Loucy (cell line): ENCODE results near the gene LRRC58.

ENCODE experiments used
- H2AFZ ChIP-seq: fragments of 200-600 bp; sonication (generic); 2 replicates; pipeline ENCODE4 v1.6.0; 2016; ENCODE audit warnings: antibody characterized with exemption, mild to moderate bottlenecking, low read length, moderate library complexity
- H3F3A ChIP-seq: fragments of 200-600 bp; 2 replicates; pipeline ENCODE4 v1.6.0; 2016; ENCODE audit warnings: antibody characterized with exemption, low read depth, mild to moderate bottlenecking
- H3K27me3 ChIP-seq: fragments of 200-600 bp; sonication (generic); 2 replicates; pipeline ENCODE4 v1.6.1; 2014; ENCODE audit warnings: low read length, mild to moderate bottlenecking; ENCODE audit not compliant: insufficient read depth, poor library complexity, severe bottlenecking
- H3K36me3 ChIP-seq: fragments of 200-600 bp; sonication (generic); 2 replicates; pipeline ENCODE4 v1.6.1; 2016; ENCODE audit warnings: low read length; ENCODE audit not compliant: insufficient read depth
- H3K4me1 ChIP-seq: fragments of 200-600 bp; sonication (generic); 2 replicates; pipeline ENCODE4 v1.5.1; 2014; ENCODE audit warnings: low read length, mild to moderate bottlenecking; ENCODE audit not compliant: insufficient read depth, poor library complexity, severe bottlenecking
- H3K4me2 ChIP-seq: fragments of 200-600 bp; sonication (generic); 2 replicates; pipeline ENCODE4 v1.6.0; 2014; ENCODE audit warnings: antibody characterized with exemption, low read length, low read depth, mild to moderate bottlenecking; ENCODE audit not compliant: poor library complexity, severe bottlenecking
- H3K4me3 ChIP-seq: fragments of 200-600 bp; sonication (generic); 2 replicates; pipeline ENCODE4 v1.5.1; 2014; ENCODE audit warnings: low read length, mild to moderate bottlenecking, mixed read lengths; ENCODE audit not compliant: poor library complexity, severe bottlenecking
- H3K79me2 ChIP-seq: fragments of 200-600 bp; sonication (generic); 2 replicates; pipeline ENCODE4 v1.6.1; 2014; ENCODE audit warnings: low read length; ENCODE audit not compliant: insufficient read depth
- H3K9ac ChIP-seq: fragments of 200-600 bp; sonication (generic); 2 replicates; pipeline ENCODE4 v1.6.0; 2014; ENCODE audit warnings: mild to moderate bottlenecking, low read depth, low read length, moderate library complexity; ENCODE audit not compliant: poor library complexity, severe bottlenecking
- H3K9me2 ChIP-seq: fragments of 200-600 bp; sonication (generic); replicated peaks from 2 replicates; pipeline ENCODE4 v1.6.1; 2016; ENCODE audit warnings: low read depth, low read length, mixed read lengths
- H3K9me3 ChIP-seq: fragments of 200-600 bp; sonication (generic); 2 replicates; pipeline ENCODE4 v1.6.1; 2014; ENCODE audit warnings: mild to moderate bottlenecking, antibody characterized with exemption, low read length, low read depth; ENCODE audit not compliant: insufficient read depth
- H4K20me1 ChIP-seq: fragments of 200-600 bp; sonication (generic); 2 replicates; pipeline ENCODE4 v1.6.0; 2014; ENCODE audit warnings: antibody characterized with exemption, low read length, mild to moderate bottlenecking; ENCODE audit not compliant: insufficient read depth, poor library complexity, severe bottlenecking
- EZH2phosphoT487 ChIP-seq: fragments of 200-600 bp; IDR thresholded peaks from 2 replicates; pipeline ENCODE4 v1.6.1; 2018; ENCODE audit warnings: antibody characterized with exemption, mild to moderate bottlenecking, moderate library complexity, borderline replicate concordance
- TF ChIP-seq, protein P1 (sequence below): fragments of 200-600 bp; sonication (generic); conservative IDR thresholded peaks from 2 replicates; pipeline ENCODE4 v1.5.1; 2014; ENCODE audit warnings: mild to moderate bottlenecking, antibody characterized with exemption, low read length

LRRC58 gene

GRCh38 chr3:120284747-120285507 lies 64.2 kb downstream of the LRRC58 start, which contains the start of gene GPR156:
Gene GPR156, minus strand, starts transcription at chr3:120285222. Its CDS starts 41,124 bp downstream, at chr3:120244098.
- Histone ChIP-seq H3K4me2 (no peak within 1 kb of the TSS), H3K9me2 (no peaks in the 10 kb centered on the region), H3K36me3 (no peaks in the 10 kb centered on the region), H3F3A (no peaks in the 10 kb centered on the region), H3K9ac (no peak within 1 kb of the TSS), H3K4me1 (no peaks in the 10 kb centered on the region), H3K79me2 (no peaks in the 10 kb centered on the region), H4K20me1 (no peaks in the 10 kb centered on the region), H3K4me3 (no peak within 1 kb of the TSS), H3K9me3 (no peaks in the 10 kb centered on the region), H3K27me3 (peaks cover 5% of the 10 kb centered on the region), H2AFZ (no peak within 1 kb of the TSS)
- TF ChIP-seq EZH2phosphoT487 = no peak
- TF ChIP-seq, protein P1, sequence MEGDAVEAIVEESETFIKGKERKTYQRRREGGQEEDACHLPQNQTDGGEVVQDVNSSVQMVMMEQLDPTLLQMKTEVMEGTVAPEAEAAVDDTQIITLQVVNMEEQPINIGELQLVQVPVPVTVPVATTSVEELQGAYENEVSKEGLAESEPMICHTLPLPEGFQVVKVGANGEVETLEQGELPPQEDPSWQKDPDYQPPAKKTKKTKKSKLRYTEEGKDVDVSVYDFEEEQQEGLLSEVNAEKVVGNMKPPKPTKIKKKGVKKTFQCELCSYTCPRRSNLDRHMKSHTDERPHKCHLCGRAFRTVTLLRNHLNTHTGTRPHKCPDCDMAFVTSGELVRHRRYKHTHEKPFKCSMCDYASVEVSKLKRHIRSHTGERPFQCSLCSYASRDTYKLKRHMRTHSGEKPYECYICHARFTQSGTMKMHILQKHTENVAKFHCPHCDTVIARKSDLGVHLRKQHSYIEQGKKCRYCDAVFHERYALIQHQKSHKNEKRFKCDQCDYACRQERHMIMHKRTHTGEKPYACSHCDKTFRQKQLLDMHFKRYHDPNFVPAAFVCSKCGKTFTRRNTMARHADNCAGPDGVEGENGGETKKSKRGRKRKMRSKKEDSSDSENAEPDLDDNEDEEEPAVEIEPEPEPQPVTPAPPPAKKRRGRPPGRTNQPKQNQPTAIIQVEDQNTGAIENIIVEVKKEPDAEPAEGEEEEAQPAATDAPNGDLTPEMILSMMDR = no peak

GRCh38 chr3:120281261-120281660 lies 67.9 kb downstream of the LRRC58 start:
- H3K27me3 ChIP-seq = peaks cover 5% of the 10 kb centered on the region
- TF ChIP-seq EZH2phosphoT487 = no peak
- TF ChIP-seq, protein P1 = no peak

GRCh38 chr3:120280566-120280965 lies 68.6 kb downstream of the LRRC58 start:
- H3K4me3 ChIP-seq = no peak overlapping the region
- H3K79me2 ChIP-seq = no peaks in the 10 kb centered on the region
- H3K9ac ChIP-seq = no peak overlapping the region
- H3K36me3 ChIP-seq = no peaks in the 10 kb centered on the region
- H4K20me1 ChIP-seq = no peaks in the 10 kb centered on the region
- H3K27me3 ChIP-seq = peaks cover 5% of the 10 kb centered on the region
- H3K9me2 ChIP-seq = no peaks in the 10 kb centered on the region
- no peaks in the 10 kb centered on the region for H3K4me1 ChIP-seq
- H2AFZ ChIP-seq = no peak overlapping the region
- TF ChIP-seq EZH2phosphoT487 = no peak
- TF ChIP-seq, protein P1 = no peak
- H3F3A ChIP-seq = no peaks in the 10 kb centered on the region
- H3K9me3 ChIP-seq = no peaks in the 10 kb centered on the region
- no peak overlapping the region for H3K4me2 ChIP-seq

More at GRCh38 chr3:120281261-120281660, 67.9 kb downstream of the LRRC58 start:
- H3K9ac ChIP-seq = no peak overlapping the region
- no peaks in the 10 kb centered on the region for H3F3A ChIP-seq
- H3K4me3 ChIP-seq = no peak overlapping the region
- H3K4me1 ChIP-seq = no peaks in the 10 kb centered on the region
- H3K79me2 ChIP-seq = no peaks in the 10 kb centered on the region
- no peaks in the 10 kb centered on the region for H3K9me2 ChIP-seq
- H2AFZ ChIP-seq = no peak overlapping the region
- H3K36me3 ChIP-seq = no peaks in the 10 kb centered on the region
- H4K20me1 ChIP-seq = no peaks in the 10 kb centered on the region
- H3K4me2 ChIP-seq = no peak overlapping the region
- no peaks in the 10 kb centered on the region for H3K9me3 ChIP-seq
